ENCODE results near the gene MED12L. TPM values are rescaled to one million over a fixed set of nuclear protein-coding genes. Genes with fewer than 3 reads are reported as not detected.

MED12L gene
- polyA plus RNA-seq, 1 donor from 2014 or later: 28.5 TPM

DNA sequence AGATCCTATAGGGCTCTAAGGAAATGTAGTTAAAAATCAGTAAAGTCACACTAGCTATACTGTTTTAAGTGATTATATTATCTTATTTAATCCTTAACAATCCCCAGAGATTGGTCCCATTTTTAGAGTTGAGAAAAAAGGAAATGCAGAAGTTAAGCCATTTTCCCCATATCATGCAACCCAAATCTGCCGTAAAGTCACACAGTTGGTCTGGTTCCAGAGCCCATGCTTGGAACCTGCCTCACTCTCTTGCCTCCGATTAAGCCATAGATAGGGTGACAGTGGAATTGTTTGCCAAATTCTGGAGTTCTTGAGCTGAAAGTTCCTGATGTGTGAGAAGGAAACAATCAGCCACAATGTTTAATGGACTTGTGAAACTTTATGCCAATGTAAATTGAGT, 246.2 kb downstream of the MED12L start:
- Histone ChIP-seq H4K20me1 (ENCODE audit: insufficient read depth) (peaks cover 4% of the 10 kb centered on the region), H3K27me3 (ENCODE audit: insufficient read depth, low read depth, low read length) (no peaks in the 10 kb centered on the region), H3K4me3 (ENCODE audit: low read length) (no peak overlapping the region), H2AFZ (ENCODE audit: low read depth, low read length) (no peak overlapping the region), H3F3A (ENCODE audit: insufficient read depth, low read length, poor library complexity, severe bottlenecking) (no peaks in the 10 kb centered on the region), H3K79me2 (replicated peaks; ENCODE audit: insufficient read depth, low read length) (no peaks in the 10 kb centered on the region), H3K4me2 (ENCODE audit: low read length) (no peak overlapping the region), H3K27ac (ENCODE audit: low read length) (no peak overlapping the region), H3K36me3 (ENCODE audit: insufficient read depth, low read length) (no peaks in the 10 kb centered on the region), H3K9ac (ENCODE audit: low read length) (no peak overlapping the region), H3K9me2 (ENCODE audit: insufficient read depth, low read length) (no peaks in the 10 kb centered on the region), H3K9me3 (ENCODE audit: low read length) (no peaks in the 10 kb centered on the region)
- TF ChIP-seq REST (IDR thresholded peaks at IDR 0.05; ENCODE audit: borderline replicate concordance) (no peak), CTCF (IDR thresholded peaks at IDR 0.05; ENCODE audit: poor library complexity, severe bottlenecking) (no peak), SMC3 (conservative IDR thresholded peaks at IDR 0.05; ENCODE audit: poor library complexity) (no peak), EZH2 (IDR thresholded peaks at IDR 0.05; ENCODE audit: borderline replicate concordance, insufficient read depth, low read length, poor library complexity, severe bottlenecking) (no peak), MXI1 (conservative IDR thresholded peaks at IDR 0.05; ENCODE audit: poor library complexity, severe bottlenecking) (no peak), EP300 (conservative IDR thresholded peaks at IDR 0.05; ENCODE audit: poor library complexity, severe bottlenecking) (no peak), RAD21 (conservative IDR thresholded peaks at IDR 0.05) (no peak), POLR2AphosphoS5 (IDR thresholded peaks at IDR 0.05) (no peak), TAF1 (IDR thresholded peaks at IDR 0.05; ENCODE audit: low read depth) (no peak)

DNA sequence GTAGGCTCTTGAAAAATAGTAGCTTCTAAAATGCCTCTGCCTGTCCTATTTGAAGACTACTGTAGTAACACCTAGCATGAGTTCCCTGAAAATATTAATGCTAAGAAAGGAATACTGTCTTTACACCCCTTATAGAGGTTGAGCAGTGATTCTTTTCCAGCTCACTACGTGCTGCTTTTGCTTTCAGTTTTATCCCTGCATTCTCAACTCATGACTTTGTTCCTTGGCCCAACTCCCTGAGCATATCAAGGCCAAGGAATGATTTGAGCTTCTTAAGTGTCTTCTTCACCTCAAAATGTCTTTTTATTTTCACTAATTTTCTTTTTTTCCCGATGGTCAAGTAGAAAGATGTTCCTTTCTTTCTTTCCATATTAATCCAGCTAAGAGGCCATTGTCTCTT, 260.4 kb downstream of the MED12L start:
- Histone ChIP-seq H3K9ac (ENCODE audit: low read length) (no peak overlapping the region), H3K9me3 (ENCODE audit: low read length) (no peaks in the 10 kb centered on the region), H3K27ac (ENCODE audit: low read length) (no peak overlapping the region), H4K20me1 (ENCODE audit: insufficient read depth) (no peaks in the 10 kb centered on the region), H3F3A (ENCODE audit: insufficient read depth, low read length, poor library complexity, severe bottlenecking) (no peaks in the 10 kb centered on the region), H3K79me2 (replicated peaks; ENCODE audit: insufficient read depth, low read length) (no peaks in the 10 kb centered on the region), H2AFZ (ENCODE audit: low read depth, low read length) (no peak overlapping the region), H3K4me3 (ENCODE audit: low read length) (no peak overlapping the region), H3K27me3 (ENCODE audit: insufficient read depth, low read depth, low read length) (no peaks in the 10 kb centered on the region), H3K36me3 (ENCODE audit: insufficient read depth, low read length) (no peaks in the 10 kb centered on the region), H3K9me2 (ENCODE audit: insufficient read depth, low read length) (no peaks in the 10 kb centered on the region), H3K4me2 (ENCODE audit: low read length) (no peak overlapping the region)
- TF ChIP-seq RAD21 (conservative IDR thresholded peaks at IDR 0.05): no peak
- TF ChIP-seq REST (IDR thresholded peaks at IDR 0.05; ENCODE audit: borderline replicate concordance): no peak
- TF ChIP-seq EP300 (conservative IDR thresholded peaks at IDR 0.05; ENCODE audit: poor library complexity, severe bottlenecking): no peak
- no peak for TF ChIP-seq CTCF (IDR thresholded peaks at IDR 0.05; ENCODE audit: poor library complexity, severe bottlenecking)
- no peak for TF ChIP-seq POLR2AphosphoS5 (IDR thresholded peaks at IDR 0.05)
- TF ChIP-seq EZH2 (IDR thresholded peaks at IDR 0.05; ENCODE audit: borderline replicate concordance, insufficient read depth, low read length, poor library complexity, severe bottlenecking): no peak
- no peak for TF ChIP-seq TAF1 (IDR thresholded peaks at IDR 0.05; ENCODE audit: low read depth)
